Endothelial cell (in vitro differentiated cells): ENCODE data around the gene ADIPOQ. TPM values are rescaled to one million over a fixed set of nuclear protein-coding genes. Genes with fewer than 3 reads are reported as not detected.
"Not testable (repeated sequence)": the region's sequence is repeated elsewhere in the genome, so short reads cannot be mapped to it uniquely, and the experiment has no call there.

ENCODE experiments used
- DNase-seq: peaks from one replicate; pipeline ENCODE4 v3.0.0; 2021; ENCODE audit warnings: low spot score
- H3K27ac Mint-ChIP-seq: one replicate; pipeline ENCODE4 v1.8.0; 2021; ENCODE audit warnings: mixed read lengths, inconsistent platforms; ENCODE audit not compliant: unreplicated experiment
- H3K27me3 Mint-ChIP-seq: one replicate; pipeline ENCODE4 v1.8.0; 2021; ENCODE audit warnings: mild to moderate bottlenecking, moderate library complexity, mixed read lengths, inconsistent platforms; ENCODE audit not compliant: unreplicated experiment
- H3K36me3 Mint-ChIP-seq: one replicate; pipeline ENCODE4 v1.8.0; 2021; ENCODE audit warnings: mild to moderate bottlenecking, low read depth, mixed read lengths, inconsistent platforms; ENCODE audit not compliant: unreplicated experiment
- H3K4me1 Mint-ChIP-seq: one replicate; pipeline ENCODE4 v1.8.0; 2021; ENCODE audit warnings: mild to moderate bottlenecking, mixed read lengths, inconsistent platforms; ENCODE audit not compliant: unreplicated experiment
- H3K4me3 Mint-ChIP-seq: one replicate; pipeline ENCODE4 v1.8.0; 2021; ENCODE audit warnings: mild to moderate bottlenecking, mixed read lengths, inconsistent platforms; ENCODE audit not compliant: unreplicated experiment
- H3K9me3 Mint-ChIP-seq: one replicate; pipeline ENCODE4 v1.8.0; 2021; ENCODE audit warnings: mixed read lengths, inconsistent platforms; ENCODE audit not compliant: unreplicated experiment
- total RNA-seq: library from RNA; stranded (reverse); fragmentation: NEBNext Ultra II Directional; extraction: Animal tissue kit (Norgen Biotek cat#: 25700); gene quantifications from one replicate; pipeline ENCODE4 v1.2.1, GENCODE V29; 2021; ENCODE audit not compliant: unreplicated experiment
- TF ChIP-seq, protein P1 (sequence below): fragments of 200-600 bp; sonication (generic); IDR thresholded peaks from one replicate; pipeline ENCODE4 v1.5.0; 2021; ENCODE audit warnings: antibody characterized with exemption; ENCODE audit not compliant: unreplicated experiment

ADIPOQ gene
- total RNA-seq, 1 donor from 2014 or later, result not detected

DNA sequence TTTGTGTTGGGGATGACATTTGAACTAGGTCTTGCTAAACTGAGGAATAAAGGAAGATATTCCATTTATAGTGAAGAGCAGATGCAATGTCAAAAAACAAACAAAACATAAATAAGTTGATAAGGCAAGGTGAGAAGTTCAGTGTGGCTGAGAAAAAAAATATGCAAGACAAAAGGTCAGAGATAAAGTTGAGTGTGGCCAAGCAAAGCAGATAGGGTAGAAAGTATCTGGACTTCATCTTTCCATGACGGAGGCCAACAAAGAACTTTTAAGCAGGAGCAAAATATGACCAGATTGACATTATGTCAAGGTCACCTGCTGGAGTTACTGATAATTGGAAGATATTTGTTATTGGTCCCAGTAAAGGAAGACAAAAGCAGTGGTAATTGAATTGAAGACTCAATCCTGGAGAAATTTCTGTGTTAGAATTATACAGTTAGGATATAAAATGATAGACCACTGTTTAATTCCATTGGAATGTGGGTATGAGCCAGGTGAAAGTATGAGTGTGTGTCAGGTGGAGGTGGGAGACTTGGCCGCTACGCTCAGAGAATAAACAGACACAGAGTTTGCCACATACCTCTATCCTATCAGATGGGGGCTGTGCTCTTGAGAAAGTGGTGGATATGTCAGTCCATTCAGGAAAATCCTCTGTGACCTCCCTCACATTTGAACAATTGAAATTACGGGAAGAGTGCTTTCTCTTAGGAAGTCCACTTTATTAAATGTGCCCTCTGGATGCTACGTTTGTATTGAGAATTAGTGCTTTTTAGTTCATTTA is 28.1 kb downstream of the ADIPOQ start:
- peaks cover 4% of the 10 kb centered on the region for H3K27me3 Mint-ChIP-seq

DNA sequence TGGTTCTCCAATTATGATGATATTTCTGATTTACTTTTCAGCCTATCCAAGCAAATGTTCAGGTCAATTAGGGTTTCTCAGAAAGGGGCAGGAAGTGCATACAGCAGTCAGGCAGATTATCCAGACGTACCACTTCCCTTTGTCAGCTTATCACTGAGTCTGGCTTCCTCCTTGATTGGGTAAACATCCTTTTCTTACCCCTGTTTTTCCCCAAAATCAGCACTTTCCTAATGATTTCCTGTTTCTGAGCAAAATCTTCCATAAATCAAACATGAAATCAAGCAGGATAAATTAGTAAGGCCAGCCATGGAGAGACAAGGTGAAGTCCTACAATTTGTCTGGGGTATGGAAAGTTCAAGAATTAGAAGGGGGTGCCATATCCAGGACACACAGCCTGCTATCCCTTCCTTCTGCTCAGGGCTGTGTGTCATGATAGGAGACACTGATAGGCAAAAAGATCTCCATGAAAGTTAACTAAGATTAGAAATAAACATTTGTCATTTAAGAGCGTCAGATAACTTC is 29.0 kb downstream of the ADIPOQ start:
- Mint-ChIP-seq H3K27ac (peak overlapping the region; percentile 95), H3K4me3 (no peak overlapping the region), H3K9me3 (no peaks in the 10 kb centered on the region), H3K36me3 (no peaks in the 10 kb centered on the region), H3K4me1 (peaks cover 29% of the 10 kb centered on the region), H3K27me3 (peaks cover 4% of the 10 kb centered on the region)
- TF ChIP-seq, protein P1, sequence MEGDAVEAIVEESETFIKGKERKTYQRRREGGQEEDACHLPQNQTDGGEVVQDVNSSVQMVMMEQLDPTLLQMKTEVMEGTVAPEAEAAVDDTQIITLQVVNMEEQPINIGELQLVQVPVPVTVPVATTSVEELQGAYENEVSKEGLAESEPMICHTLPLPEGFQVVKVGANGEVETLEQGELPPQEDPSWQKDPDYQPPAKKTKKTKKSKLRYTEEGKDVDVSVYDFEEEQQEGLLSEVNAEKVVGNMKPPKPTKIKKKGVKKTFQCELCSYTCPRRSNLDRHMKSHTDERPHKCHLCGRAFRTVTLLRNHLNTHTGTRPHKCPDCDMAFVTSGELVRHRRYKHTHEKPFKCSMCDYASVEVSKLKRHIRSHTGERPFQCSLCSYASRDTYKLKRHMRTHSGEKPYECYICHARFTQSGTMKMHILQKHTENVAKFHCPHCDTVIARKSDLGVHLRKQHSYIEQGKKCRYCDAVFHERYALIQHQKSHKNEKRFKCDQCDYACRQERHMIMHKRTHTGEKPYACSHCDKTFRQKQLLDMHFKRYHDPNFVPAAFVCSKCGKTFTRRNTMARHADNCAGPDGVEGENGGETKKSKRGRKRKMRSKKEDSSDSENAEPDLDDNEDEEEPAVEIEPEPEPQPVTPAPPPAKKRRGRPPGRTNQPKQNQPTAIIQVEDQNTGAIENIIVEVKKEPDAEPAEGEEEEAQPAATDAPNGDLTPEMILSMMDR, result no peak
- no peak for DNase-seq

More for the DNA sequence above, 28.1 kb downstream of the ADIPOQ start:
- TF ChIP-seq, protein P1, result no peak
- no peak for DNase-seq
- Mint-ChIP-seq H3K4me3 (peak overlapping the region; percentile 38), H3K9me3 (no peaks in the 10 kb centered on the region), H3K4me1 (peaks cover 29% of the 10 kb centered on the region), H3K27ac (peak overlapping the region; percentile 95), H3K36me3 (no peaks in the 10 kb centered on the region)

DNA sequence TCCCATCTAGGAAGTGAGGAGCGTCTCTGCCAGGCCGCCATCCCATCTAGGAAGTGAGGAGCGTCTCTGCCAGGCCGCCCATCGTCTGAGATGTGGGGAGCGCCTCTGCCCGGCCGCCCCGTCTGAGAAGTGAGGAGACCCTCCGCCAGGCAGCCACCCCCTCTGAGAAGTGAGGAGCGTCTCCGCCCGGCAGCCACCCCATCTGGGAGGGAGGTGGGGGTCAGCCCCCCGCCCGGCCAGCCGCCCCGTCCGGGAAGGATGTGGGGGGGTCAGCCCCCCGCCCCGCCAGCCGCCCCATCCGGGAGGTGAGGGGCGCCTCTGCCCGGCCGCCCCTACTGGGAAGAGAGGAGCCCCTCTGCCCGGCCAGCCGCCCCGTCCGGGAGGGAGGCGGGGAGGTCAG is 31.3 kb downstream of the ADIPOQ start:
- not testable (repeated sequence) for H3K27ac Mint-ChIP-seq, DNase-seq, H3K36me3 Mint-ChIP-seq, H3K27me3 Mint-ChIP-seq, H3K9me3 Mint-ChIP-seq, H3K4me3 Mint-ChIP-seq
- H3K4me1 Mint-ChIP-seq, result peaks cover 29% of the 10 kb centered on the region

DNA sequence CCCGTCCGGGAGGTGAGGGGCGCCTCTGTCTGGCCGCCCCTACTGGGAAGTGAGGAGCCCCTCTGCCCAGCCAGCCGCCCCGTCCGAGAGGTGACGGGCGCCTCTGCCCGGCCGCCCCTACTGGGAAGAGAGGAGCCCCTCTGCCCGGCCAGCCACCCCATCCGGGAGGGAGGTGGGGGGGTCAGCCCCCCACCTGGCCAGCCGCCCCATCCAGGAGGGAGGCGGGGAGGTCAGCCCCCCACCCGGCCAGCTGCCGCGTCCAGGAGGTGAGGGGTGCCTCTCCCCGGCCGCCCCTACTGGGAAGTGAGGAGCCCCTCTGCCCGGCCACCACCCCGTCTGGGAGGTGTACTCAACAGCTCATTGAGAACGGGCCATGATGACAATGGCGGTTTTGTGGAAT is 31.7 kb downstream of the ADIPOQ start:
- H3K27ac Mint-ChIP-seq, H3K36me3 Mint-ChIP-seq, DNase-seq, H3K9me3 Mint-ChIP-seq, H3K4me3 Mint-ChIP-seq, H3K27me3 Mint-ChIP-seq: not testable (repeated sequence)
- H3K4me1 Mint-ChIP-seq, result peaks cover 27% of the 10 kb centered on the region

DNA sequence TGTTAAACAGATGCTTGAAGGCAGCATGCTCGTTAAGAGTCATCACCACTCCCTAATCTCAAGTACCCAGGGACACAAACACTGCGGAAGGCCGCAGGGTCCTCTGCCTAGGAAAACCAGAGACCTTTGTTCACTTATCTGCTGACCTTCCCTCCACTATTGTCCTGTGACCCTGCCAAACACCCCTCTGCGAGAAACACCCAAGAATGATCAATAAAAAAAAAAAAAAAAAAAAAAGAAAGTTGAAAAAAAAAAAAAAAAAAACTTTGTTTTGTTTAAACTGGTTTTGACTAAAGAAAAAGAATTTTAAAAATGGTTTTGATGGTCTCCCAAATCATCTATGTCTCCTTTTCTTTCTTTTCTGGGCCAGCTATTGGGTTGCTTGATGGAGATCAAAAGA is 32.3 kb downstream of the ADIPOQ start:
- not testable (repeated sequence) for H3K27me3 Mint-ChIP-seq, DNase-seq, H3K27ac Mint-ChIP-seq, H3K36me3 Mint-ChIP-seq, H3K9me3 Mint-ChIP-seq
- Mint-ChIP-seq H3K4me3 (peak overlapping the region; percentile 5), H3K4me1 (peaks cover 25% of the 10 kb centered on the region)

DNA sequence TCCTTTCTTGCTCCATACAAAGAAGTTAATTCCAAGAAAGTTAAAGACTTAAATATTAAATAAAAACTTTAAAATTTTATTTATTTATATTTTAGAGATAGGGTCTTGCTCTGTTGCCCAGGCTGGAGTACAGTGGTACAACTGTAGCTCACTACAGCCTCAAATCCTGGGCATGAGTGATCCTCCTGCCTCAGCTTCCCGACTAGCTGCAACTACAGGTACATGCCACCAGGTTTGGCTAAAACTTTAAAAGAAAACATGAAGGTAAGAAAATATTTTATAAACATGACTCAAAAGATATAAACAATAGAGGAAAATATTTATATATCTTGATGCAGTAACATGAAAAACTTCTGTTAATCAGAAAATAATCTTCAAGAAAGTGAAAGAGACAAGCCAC is 33.2 kb downstream of the ADIPOQ start:
- H3K27ac Mint-ChIP-seq, result no peak overlapping the region
- peaks cover 4% of the 10 kb centered on the region for H3K27me3 Mint-ChIP-seq
- peaks cover 17% of the 10 kb centered on the region for H3K4me1 Mint-ChIP-seq
- H3K4me3 Mint-ChIP-seq, result no peak overlapping the region
- H3K36me3 Mint-ChIP-seq, result no peaks in the 10 kb centered on the region
- DNase-seq, result no peak
- no peaks in the 10 kb centered on the region for H3K9me3 Mint-ChIP-seq
- TF ChIP-seq, protein P1, result peak; percentile 36
